ENCODE results near the gene SMURF2. TPM values are rescaled to one million over a fixed set of nuclear protein-coding genes. Genes with fewer than 3 reads are reported as not detected.
"Not testable (repeated sequence)": the region's sequence is repeated elsewhere in the genome, so short reads cannot be mapped to it uniquely, and the experiment has no call there.

SMURF2 gene
- total and polyA plus RNA-seq, 9 donors: 9.9 to 29.0 (median 22.6) TPM

DNA sequence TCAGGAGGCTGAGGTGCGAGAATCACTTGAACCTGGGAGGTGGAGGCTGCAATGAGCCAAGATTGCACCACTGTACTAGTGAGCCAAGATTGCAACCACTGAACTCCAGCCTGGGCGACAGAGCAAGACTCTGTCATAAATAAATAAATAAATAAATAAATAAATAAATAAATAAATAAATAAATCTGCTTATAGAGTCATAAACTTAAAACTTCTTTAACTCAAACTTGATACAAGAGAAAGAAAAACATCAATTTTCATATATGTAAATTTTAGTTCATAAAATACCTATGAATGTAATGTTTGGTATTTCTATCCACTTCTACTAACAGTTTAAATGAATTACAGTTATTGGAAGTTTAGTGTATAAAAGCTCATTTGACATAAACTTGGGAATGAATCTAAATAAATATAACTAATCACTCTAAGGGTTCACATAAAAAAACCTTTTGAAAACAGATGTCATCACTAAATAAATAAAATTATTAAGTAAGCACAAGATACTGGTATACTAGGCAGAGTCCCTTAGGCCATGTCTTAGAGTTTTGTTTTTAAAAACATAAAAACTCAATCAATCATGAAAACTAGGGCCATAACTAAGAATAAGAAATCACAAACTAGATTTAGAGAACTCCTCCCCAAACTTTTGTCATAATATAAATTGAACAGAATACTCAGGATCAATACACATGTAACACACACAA is 54.1 kb downstream of the SMURF2 start:
- DNase-seq: no peak
- intact Hi-C loops (cut with DNase I): no loop called here
- Histone ChIP-seq H3K4me3 (no peak overlapping the region), H3K9me3 (no peaks in the 10 kb centered on the region), H3K36me3 (no peaks in the 10 kb centered on the region), H3K27me3 (no peaks in the 10 kb centered on the region), H3K4me1 (ENCODE audit: insufficient read depth) (no peaks in the 10 kb centered on the region), H3K27ac (no peak overlapping the region)
- TF ChIP-seq POLR2A (IDR thresholded peaks at IDR 0.05) (no peak), EP300 (IDR thresholded peaks at IDR 0.05) (no peak), CTCF (IDR thresholded peaks at IDR 0.05) (no peak)
- WGBS, 3 donors: 90 to 99% (median 94%) methylated on average over 2 of the region's 2 CpGs

- DNase-seq; H3K4me3 ChIP-seq; H3K9me3 ChIP-seq; H3K27me3 ChIP-seq; H3K36me3 ChIP-seq; H3K4me1 ChIP-seq (ENCODE audit: insufficient read depth); H3K27ac ChIP-seq: not testable (repeated sequence)
- intact Hi-C loops (cut with DNase I): loop anchor here in 1 of 4 donors (5.0 kb wide), 1 partner anchor 182 kb away; no protein-coding TSS in a partner anchor
- WGBS, 3 donors: 60 to 75% (median 74%) methylated on average over 12 of the region's 12 CpGs
Observed at GRCh38 chr17:64604532-64604931, 57.6 kb downstream of the SMURF2 start.

- TF ChIP-seq EP300 (IDR thresholded peaks at IDR 0.05): no peak
- no peak for TF ChIP-seq POLR2A (IDR thresholded peaks at IDR 0.05)
- TF ChIP-seq CTCF (IDR thresholded peaks at IDR 0.05): no peak
- intact Hi-C loops (cut with DNase I): loop anchor here in 1 of 4 donors (5.0 kb wide), 1 partner anchor 182 kb away; no protein-coding TSS in a partner anchor
Observed at GRCh38 chr17:64603987-64604386, 58.1 kb downstream of the SMURF2 start.

DNA sequence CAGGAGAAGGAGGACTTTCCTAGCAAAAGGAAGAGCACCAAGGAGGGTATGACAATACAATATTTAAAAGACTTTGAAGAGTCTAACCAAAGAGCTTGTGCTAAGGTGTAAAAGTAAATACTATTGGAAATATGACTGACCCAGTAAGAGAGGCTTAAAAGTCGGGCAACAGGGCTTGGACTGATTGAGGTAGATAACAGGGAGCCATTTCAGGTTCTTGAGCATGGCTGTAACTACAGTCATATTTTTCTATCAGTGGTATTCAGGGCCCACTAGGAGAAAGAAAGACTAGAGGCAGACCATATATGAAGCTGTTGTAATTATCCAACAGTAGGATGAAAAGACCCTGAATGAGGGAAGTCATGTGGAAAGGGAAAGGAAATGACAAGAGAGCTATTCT is 62.3 kb downstream of the SMURF2 start:
- intact Hi-C loops (cut with DNase I): loop anchor here in 2 of 4 donors (5.0 to 10.0 kb wide), 2 partner anchors 65 to 178 kb away; no protein-coding TSS in a partner anchor
- no peaks in the 10 kb centered on the region for H3K27me3 ChIP-seq
- no peak for DNase-seq
- no peaks in the 10 kb centered on the region for H3K4me1 ChIP-seq (ENCODE audit: insufficient read depth)
- no peak overlapping the region for H3K4me3 ChIP-seq
- TF ChIP-seq CTCF (IDR thresholded peaks at IDR 0.05) (no peak), EP300 (IDR thresholded peaks at IDR 0.05) (no peak), POLR2A (IDR thresholded peaks at IDR 0.05) (no peak)
- no peaks in the 10 kb centered on the region for H3K9me3 ChIP-seq
- 88 to 94% (median 90%) methylated on average over 1 of the region's 1 CpG for WGBS, 3 donors
- no peak overlapping the region for H3K27ac ChIP-seq
- H3K36me3 ChIP-seq: no peaks in the 10 kb centered on the region

More at GRCh38 chr17:64603987-64604386, 58.1 kb downstream of the SMURF2 start:
- 70 to 86% (median 71%) methylated on average over 1 of the region's 1 CpG for WGBS, 3 donors
- Histone ChIP-seq H3K27ac (no peak overlapping the region), H3K27me3 (no peaks in the 10 kb centered on the region), H3K36me3 (no peaks in the 10 kb centered on the region), H3K9me3 (no peaks in the 10 kb centered on the region), H3K4me1 (ENCODE audit: insufficient read depth) (no peaks in the 10 kb centered on the region), H3K4me3 (no peak overlapping the region)
- no peak for DNase-seq

- H3K36me3 ChIP-seq: no peaks in the 10 kb centered on the region
- TF ChIP-seq POLR2A (IDR thresholded peaks at IDR 0.05) (no peak), EP300 (IDR thresholded peaks at IDR 0.05) (no peak), CTCF (IDR thresholded peaks at IDR 0.05) (no peak)
- H3K4me1 ChIP-seq (ENCODE audit: insufficient read depth): no peaks in the 10 kb centered on the region
- no peaks in the 10 kb centered on the region for H3K27me3 ChIP-seq
- no peak overlapping the region for H3K27ac ChIP-seq
- H3K4me3 ChIP-seq: no peak overlapping the region
- 86 to 90% (median 88%) methylated on average over 10 of the region's 10 CpGs for WGBS, 3 donors
- no peaks in the 10 kb centered on the region for H3K9me3 ChIP-seq
- DNase-seq: no peak
- intact Hi-C loops (cut with DNase I): loop anchor here in 1 of 4 donors (10.0 kb wide), 1 partner anchor 64 kb away; no protein-coding TSS in a partner anchor
Observed at GRCh38 chr17:64599187-64599676, 62.9 kb downstream of the SMURF2 start.

Measured in ovary (tissue), 9 donors.